ENCODE results near the gene PTPRN2.

Gene PTPRN2

DNA sequence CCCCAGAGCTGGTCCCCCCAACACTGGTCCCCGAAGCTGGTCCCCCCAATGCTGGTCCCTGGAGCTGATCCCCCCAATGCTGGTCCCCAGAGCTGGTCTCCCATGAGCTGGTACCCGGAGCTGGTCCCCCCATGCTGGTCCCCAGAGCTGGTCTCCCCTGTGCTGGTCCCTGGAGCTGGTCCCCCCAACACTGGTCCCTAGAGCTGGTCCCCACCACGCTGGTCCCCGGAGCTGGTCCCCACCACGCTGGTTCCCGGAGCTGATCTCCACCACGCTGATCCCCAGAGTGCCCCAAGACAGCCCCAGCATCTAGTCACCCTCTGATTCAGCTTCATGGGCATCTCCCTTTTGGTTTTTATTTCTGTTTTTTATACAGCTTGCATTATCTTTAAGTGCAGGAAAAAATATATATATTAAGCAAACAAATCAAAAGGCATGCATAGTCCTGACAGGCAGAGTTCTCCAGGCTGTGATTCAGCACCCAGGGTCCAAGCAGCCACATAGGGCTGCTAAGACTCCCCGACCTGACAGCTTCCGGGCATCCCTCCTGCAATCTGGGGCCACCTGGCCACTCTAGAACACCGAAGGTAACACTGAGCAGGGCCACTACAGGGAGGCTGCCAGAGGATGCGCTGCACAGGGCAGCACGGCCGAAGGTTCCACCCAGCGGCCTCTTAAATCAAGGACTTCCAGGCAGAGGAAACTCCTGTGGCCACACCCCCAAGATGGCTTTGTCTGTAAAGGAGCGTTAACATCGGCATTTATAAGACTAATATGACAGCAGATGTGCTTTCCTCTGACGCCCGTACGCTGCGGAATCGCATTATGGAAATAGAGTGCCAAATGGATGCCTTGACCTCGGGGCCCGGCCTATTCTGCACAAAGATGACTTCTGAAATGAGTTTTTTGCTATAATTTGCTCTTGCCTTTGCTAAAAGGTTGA lies 215.0 kb downstream of the PTPRN2 start:
- DNase-seq (ENCODE audit: low read depth in 2 of 2, low spot score in 1 of 2), result no peak

DNA sequence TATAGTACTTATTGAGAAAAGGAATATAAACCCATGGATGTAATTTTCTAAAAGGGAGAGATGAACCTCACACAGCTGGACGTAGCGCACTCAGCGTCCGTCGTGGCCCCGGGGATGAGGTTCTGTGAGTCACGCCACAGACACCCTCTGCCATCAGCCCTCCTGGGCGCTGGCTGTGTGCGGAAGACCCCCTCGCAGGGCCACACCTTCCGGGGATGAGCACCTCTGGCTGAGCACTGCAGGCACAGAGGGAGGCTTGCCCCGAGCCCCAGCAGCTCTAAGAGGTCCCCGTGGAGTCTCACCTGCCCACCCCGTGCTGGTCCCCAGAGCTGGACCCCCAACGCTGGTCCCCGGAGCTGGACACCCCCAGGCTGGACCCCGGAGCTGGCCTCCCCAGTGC lies 215.8 kb downstream of the PTPRN2 start:
- DNase-seq (ENCODE audit: low read depth in 2 of 2, low spot score in 1 of 2), result no peak

DNA sequence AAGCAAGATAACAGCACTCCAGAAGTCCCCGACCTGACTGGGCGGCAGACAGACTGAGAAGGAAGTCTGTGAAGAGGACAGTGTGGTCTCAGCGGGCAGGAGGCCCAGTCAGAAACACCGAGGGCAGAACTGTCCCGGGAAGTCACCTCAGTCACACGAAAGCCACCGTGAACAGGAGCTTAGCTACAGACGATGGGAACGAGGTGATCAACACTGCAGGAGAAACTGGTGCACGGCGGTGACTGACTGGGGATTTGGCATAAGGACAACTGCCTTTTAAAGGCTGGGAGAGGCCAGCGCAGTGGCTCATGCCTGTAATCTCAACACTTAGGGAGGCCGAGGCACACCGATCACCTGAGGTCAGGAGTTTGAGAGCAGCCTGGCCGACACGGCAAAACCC lies 217.8 kb downstream of the PTPRN2 start:
- no peak for DNase-seq (ENCODE audit: low read depth in 2 of 2, low spot score in 1 of 2)

DNA sequence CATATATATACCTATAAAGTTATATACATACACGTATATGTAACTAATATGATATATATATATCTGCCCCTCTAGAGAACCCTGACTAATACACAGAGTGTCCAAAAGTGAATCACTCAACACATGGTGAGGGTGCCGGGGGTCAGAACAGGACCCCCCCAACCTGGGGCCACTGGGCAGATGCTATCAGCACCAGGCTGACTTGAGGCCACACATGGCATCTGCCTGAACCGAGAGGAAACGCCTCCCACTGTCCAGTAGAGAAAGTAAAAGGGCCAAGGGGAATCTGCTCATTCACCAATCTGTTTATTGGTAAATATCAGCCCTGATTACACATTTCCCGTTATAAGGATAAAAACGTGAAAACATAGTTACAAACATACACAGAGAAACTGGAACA lies 218.3 kb downstream of the PTPRN2 start:
- no peak for DNase-seq (ENCODE audit: low read depth in 2 of 2, low spot score in 1 of 2)

DNA sequence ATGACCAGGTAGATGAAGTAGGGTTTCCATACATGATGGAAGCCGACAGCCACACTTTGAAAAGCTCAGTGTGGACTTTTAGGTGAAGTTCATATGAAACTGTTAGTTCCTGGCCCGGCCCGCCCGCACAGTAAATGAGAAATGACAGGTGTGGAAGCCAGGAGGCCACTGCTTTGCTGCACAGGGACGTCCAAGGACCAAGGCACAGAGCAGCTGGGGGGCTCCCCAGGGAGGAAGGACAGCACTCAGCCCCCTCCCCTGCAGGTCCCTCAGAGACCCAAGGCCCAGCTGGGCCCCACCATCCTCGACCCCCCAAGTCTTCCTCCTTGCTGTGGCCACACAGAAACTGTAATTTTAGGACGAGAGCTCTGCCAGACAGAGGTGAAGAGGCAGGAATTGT lies 219.2 kb downstream of the PTPRN2 start:
- no peak for DNase-seq (ENCODE audit: low read depth in 2 of 2, low spot score in 1 of 2)

DNA sequence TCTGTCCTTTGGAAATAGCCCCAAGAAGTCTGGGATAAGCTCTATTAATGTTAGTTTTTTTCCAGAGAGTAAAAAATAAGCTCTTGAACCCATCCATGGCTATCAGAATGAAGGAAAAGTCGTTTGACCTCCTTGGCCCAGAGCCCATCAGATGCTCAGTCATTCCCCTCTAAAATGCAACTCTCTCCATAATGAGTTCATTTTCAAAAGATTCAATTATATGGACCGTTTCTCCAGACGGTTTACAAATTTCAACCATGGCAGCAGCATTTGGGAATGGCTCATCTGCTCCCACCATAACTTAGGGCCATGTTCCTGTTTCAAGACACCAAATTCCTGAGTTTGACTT lies 220.0 kb downstream of the PTPRN2 start:
- DNase-seq (ENCODE audit: low read depth in 2 of 2, low spot score in 1 of 2), result no peak

DNA sequence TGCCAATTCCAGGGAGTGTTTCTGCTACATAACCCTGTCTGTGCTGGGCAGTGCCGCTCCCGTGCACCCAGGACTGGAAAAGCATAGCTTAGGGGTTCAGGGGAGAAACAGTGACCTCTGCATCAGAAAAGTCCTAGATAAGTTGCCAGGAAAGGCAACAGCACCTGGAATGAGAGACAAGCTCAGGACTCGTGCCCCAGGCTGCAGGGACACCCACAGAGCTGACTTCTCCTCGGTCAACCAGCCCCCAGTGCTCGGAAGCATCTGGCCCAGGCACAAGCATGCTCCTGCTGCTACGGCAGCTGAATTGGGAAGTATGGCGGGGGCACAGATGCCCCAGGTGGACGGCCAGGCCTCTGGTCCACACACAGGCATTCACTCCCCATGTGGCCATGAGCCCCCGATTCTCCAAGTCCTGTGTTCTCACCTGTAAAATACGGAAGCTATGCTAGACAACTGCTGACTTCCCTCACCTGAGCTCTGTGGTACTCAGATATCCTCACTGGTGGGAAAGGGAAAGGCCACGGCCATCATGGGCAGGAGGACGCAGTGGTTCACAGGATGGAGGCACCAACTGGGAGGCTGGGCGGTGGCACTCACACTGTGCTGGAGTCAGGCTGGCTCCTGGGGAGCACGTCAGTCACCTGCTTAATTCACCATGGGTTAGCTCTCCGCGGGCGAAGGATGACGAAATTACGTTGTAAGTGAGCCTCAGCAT lies 220.5 kb downstream of the PTPRN2 start:
- DNase-seq (ENCODE audit: low read depth in 2 of 2, low spot score in 1 of 2), result no peak

DNA sequence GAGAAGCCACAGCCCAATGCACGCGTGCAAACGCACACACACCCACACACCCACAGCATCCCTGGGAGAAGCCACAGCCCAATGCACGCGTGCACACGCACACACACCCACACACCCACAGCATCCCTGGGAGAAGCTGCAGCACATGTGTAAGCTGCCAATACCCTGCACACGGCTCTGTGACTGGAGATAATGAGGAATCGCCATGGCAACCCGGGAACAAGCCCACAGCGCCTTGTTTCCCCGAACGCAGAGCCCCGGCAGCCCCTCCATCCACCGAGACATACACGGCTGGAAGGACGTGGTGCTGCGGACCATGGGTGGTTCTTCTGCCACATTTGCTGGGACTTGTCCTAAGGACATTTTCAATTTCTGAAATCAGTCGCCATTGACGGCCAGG lies 221.3 kb downstream of the PTPRN2 start:
- DNase-seq (ENCODE audit: low read depth in 2 of 2, low spot score in 1 of 2), result no peak

DNA sequence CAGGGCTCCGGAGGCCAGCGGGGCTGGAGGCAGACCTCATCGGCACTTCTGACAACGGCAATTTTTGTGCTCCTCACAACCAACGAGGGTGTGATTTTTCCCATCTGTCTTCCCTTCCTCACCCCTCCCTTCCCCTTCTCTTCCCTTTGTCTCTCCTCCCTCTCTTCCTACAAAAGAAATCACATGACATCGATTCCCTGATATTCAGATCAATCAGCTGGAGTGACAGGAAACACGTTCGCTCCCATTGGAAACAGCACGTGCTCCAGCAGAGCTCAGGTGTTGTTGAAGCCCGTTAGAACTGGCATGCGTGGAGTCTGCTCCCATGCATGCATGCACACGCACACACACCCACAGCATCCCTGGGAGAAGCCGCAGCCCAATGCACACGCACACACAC lies 222.4 kb downstream of the PTPRN2 start:
- no peak for DNase-seq (ENCODE audit: low read depth in 2 of 2, low spot score in 1 of 2)

DNA sequence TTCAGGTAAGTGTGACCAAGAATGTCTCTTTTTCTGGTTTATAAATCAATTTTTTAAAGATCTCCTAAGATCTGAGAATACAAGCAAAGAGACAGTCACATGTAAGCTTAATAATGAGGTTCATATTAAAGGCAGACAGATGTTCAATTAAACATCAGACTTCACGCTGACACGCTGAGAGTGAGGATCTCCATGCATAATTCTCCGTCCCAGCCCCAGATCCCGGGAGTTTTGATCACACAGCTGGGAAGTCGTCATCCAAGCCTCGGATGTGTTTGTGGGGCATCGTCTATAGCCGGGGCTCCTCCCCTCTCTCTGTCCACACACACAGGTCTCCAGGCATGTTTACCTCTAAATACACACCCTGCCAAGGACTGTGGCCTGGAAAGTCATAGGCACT lies 223.2 kb downstream of the PTPRN2 start:
- no peak for DNase-seq (ENCODE audit: low read depth in 2 of 2, low spot score in 1 of 2)

DNA sequence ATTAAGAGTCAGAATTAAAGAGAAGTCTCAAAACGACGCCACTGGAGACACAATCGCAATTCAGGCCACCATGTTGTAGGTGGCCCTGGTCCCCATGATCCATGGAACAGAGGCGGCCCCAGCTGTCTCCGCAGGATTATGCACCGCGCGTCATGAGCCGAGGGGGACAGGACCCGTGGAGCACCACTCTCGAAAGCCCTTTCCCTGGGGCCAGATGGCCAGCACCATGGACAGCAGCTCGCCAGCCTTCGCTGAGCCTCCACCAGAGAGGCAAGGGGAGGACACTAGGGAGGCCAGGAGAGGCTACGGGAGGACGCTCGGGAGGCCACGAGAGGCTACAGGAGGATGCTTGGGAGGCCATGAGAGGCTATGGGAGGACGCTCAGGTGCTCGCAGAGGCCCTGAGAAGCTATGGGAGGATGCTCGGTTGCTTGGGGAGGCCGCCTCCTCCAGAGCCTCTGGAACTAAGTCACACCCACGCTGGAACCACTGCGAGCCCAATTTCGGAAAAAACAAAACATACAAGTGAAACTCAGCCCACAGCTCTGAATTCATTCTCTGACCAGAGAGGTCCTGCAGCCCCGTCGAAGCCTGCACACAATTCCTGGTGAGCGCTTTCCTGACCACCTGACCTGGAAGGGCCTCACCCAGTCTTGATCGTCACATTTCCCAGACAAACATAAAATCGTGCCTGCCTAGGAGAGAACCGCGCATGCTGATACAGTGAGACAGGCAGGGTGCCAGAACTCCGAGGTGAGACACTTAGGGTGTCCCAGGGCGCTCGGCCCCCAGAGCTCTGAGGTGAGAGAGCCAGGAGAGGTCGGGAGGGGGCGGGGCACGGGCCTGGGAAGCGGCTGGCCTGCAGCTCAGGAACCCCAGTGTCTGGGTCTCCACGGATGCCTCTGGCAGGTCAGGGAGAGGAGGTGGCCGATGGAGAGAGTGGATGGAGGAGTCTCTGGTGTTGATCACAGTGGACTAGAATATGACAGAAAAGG lies 224.4 kb downstream of the PTPRN2 start:
- no peak for DNase-seq (ENCODE audit: low read depth in 2 of 2, low spot score in 1 of 2)

DNA sequence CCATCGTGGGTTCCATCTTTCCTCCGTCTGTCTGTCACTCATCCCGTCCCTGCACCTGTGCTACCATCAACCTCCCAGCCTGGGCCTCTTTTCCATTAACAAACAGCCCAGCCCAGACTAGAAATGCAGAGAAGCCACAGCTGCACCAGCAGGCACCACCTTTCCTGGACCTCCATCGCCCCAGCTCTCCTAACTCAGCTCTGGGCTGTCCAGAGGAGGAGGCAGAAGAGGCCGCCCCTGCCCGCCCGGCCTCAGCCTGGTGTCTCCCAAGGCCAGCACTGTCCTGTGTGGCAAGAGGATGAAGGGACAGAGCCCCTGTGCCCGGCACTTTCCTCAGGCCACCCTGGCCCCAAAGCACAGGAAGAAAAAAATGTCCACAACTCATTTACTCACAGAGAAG lies 225.6 kb downstream of the PTPRN2 start:
- DNase-seq (ENCODE audit: low read depth in 2 of 2, low spot score in 1 of 2), result no peak

DNA sequence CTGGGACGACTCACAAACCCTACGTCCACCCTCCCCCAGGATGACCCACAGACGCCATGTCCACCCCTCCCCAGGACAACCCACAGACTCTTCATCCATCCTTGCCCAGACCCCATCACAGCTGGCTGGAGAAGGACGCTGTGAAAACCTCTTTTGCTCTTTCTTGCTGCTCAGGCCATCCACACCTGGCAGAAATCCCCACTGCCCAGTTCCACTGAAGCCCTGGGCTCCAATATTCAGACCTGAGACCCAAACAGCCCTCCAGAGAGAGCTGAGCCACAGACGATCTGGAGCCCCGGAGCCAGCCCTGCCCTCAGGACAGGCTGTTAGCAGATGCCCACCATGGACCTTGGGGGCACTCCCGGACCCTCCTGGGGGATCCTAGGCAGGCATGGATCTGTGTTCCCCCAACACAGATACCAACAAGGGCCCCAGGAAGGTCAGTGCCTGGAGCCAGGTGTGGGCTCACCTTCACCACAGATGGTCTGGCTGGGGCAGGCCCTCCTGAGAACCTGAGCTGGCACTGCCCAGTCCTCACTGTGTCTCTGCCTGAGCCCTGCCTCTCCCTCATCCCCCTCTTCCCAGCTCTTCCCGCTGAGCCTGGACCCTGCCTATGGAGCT lies 226.2 kb downstream of the PTPRN2 start:
- DNase-seq (ENCODE audit: low read depth in 2 of 2, low spot score in 1 of 2), result no peak

DNA sequence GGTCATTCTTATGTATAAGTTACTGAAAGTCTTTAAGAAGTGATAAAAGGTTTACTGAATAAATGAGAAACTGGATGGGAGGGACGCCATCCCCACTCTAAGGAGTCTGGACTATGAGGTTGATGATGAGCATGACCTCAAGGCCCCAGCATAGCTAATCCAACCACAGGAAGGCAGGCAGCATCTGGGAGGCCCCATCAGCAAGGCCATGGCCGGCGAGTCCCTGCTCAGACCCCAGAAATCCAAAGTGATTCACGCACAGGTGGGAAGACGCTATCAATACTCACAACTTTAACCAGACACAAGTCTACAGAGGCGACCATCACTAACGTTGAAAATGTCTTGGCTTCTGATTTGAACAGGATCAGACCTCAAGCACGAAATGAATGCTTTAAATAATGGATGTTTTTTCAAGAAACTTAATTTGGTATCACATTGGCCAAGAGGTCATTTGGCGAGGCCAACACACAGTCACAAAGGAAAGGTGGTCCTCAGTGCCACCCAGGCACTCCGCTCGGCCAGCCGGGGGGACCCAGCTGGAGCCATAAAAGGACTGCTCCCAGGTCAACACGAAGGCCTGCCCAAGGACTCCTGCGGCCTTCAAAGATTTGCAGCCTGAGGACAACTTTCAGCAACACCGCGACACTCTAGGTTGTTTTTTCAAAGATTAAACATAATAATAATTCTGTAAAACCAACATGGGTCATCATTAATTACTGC lies 228.5 kb downstream of the PTPRN2 start:
- no peak for DNase-seq (ENCODE audit: low read depth in 2 of 2, low spot score in 1 of 2)

DNA sequence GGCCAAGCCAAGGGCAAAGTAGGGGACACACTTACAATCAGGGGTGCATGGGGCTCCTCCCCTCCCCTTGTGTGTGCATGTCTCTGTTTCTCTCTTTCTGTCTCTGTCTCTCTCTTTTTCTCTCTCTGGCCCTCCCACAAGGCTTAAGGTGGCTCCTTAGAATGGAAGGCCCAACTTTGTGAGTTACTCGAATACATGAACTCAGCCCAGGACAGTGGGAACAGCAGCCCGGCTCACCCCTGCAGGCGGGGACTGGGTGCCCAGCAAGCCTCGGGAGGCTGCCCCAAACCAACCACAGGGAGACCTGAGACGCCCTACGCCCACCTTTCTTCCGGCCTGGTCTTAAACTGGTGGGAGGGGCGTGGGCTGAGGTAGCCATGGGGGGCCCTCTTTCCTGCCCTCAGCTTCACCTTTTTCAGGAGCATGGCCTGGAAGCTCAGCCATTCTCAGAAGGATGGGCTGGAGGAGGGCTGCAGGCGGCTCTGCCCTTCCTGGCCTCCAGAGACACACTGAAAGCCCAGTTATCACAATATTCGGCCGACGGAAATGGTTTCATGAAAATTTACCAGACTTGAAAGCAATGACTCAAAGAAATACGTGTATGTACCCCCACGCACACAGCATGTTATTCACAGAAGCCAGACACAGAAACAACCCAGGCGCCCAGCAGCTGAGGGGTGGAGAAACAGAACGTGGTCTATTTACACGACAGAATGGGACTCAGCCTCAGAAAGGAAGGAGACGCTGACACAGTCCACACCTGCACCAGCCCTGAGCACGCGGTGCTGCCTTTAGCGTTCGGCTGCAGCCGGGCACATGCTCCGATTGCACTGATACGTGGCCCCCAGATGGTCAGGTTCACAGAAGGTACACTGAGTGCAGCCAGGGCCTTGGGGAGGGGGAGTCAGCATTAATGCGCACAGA lies 229.5 kb downstream of the PTPRN2 start:
- DNase-seq (ENCODE audit: low read depth in 2 of 2, low spot score in 1 of 2), result no peak

DNA sequence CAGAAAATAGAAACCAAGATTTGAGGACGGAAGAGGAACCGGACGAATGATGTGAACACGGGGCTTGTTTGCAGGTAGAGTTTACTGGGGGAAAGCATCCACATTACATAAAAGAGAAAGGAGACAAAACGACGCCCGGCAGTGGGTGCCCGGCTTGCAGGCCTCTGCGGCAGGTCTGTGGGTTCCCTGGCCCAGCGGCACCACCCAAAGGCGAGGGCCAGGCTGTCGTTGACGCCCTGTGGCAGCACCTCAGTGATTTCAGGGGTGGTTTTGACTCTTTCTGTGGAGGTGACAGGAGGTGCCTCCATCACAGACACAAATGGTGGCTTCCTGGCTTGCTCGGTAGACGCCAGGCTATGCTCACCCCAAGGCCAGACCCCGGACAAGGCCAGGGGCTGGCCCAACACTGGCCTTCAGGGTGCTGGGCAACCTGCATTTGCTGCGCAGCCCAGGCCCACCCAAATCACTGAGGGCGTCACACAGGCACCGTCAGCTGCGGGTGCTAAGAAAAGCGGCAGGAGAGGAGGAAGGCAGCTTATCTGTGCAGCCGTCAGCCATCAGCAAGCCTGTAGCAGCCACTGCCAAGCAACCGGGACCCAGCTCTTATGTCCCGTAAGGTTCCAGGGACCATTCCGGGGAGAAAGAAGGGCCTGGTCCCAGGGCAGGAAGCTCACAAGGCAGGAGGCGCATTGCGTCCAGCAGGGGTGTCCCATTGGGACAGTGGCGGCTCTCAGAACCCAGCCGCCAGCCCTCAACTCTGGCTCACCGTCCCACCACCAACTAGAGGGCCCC lies 230.3 kb downstream of the PTPRN2 start:
- no peak for DNase-seq (ENCODE audit: low read depth in 2 of 2, low spot score in 1 of 2)

DNA sequence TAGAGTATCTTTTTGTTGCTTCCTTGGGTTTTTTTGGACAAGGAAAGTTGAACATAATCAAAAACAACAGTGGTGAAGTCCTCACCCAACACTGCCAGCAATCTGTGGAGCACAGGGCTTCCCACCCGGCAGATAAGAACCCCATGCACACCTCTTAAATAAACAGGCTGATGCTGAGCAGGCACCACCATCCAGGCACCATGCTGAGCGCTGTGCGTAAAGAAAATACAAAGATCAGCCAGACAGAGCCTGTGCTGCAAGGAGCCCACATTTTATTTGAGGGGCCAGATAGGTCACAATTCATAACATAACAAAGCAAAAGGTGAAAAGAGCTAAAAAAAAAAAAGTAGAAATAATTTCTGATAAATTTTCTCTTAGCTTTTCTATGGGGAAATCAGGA lies 231.2 kb downstream of the PTPRN2 start:
- no peak for DNase-seq (ENCODE audit: low read depth in 2 of 2, low spot score in 1 of 2)

DNA sequence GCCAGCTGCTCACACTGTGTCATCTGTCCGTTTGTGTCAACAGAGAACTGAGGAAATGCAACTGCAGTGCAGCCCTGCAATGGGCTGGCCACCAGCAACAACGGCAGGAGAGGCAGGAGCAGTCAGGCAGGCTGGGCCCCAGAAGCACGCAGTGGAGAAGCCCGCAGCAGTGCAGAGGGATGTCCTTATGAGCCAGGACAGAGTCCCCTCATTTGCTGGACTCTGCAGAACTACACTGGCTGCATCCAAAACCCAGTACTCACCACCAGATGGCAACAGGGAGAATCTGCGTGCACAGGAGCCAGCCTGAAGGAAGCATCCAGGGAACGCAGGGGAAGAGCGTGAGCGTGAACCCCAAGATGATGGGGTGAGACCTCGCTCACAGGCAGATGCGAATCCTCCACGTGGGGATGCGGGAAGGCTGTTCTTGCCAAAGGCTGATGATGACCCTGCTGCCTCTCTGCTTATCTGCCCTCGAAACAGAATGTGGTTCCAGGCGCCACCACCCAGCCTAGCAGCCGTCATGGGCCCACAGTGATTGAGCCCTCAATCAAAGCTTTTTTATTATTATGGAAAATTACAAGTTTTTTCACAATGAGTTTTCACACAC lies 232.1 kb downstream of the PTPRN2 start:
- DNase-seq (ENCODE audit: low read depth in 2 of 2, low spot score in 1 of 2), result no peak

Data from stimulated activated CD8-positive, alpha-beta memory T cell treated with anti-CD3 and anti-CD28 coated beads, Interleukin-4, amount 100 ng/mL, for 4 hours (primary cell).